ENCODE measurements around the gene NT5DC3. TPM values are rescaled to one million over a fixed set of nuclear protein-coding genes. Genes with fewer than 3 reads are reported as not detected.

The NT5DC3 gene
- total RNA-seq, 2 experiments from 2014 or later: 4.7 to 7.5 TPM

- no TSS peak for BruUV-seq (replicated peaks)
- Histone ChIP-seq H3K4me2 (ENCODE audit: low read length) (no peak overlapping the region), H3K9me2 (ENCODE audit: insufficient read depth, low read length) (no peaks in the 10 kb centered on the region), H3K4me3 (ENCODE audit: low read depth, low read length, poor library complexity, severe bottlenecking) (no peak overlapping the region), H3K36me3 (ENCODE audit: insufficient read depth, low read length) (no peaks in the 10 kb centered on the region), H3K79me2 (ENCODE audit: insufficient read depth, low read depth, low read length) (no peaks in the 10 kb centered on the region), H4K20me1 (ENCODE audit: insufficient read depth, low read length) (no peaks in the 10 kb centered on the region), H2AFZ (ENCODE audit: low read length) (no peak overlapping the region), H3K27ac (ENCODE audit: low read depth, low read length, poor library complexity, severe bottlenecking) (no peak overlapping the region), H3K9me3 (ENCODE audit: low read length) (no peaks in the 10 kb centered on the region), H3K4me1 (ENCODE audit: insufficient read depth, low read length, poor library complexity, severe bottlenecking) (no peaks in the 10 kb centered on the region)
- intact Hi-C loops (cut with micrococcal nuclease; ENCODE audit: unreplicated experiment): no loop called here
- CTCF ChIA-PET (ENCODE audit: unreplicated experiment): no interaction called here
- DNase-seq (ENCODE audit: low spot score): no peak
- no peak for TF ChIP-seq EZH2phosphoT487 (IDR thresholded peaks at IDR 0.05; ENCODE audit: borderline replicate concordance, low read depth, low read length)
- TF ChIP-seq CTCF (conservative IDR thresholded peaks at IDR 0.05; ENCODE audit: low read length): no peak
- POLR2A ChIA-PET: no interaction called here
These were observed 21.1 kb downstream of the NT5DC3 start for GRCh38 chr12:103819892-103820291.

DNA sequence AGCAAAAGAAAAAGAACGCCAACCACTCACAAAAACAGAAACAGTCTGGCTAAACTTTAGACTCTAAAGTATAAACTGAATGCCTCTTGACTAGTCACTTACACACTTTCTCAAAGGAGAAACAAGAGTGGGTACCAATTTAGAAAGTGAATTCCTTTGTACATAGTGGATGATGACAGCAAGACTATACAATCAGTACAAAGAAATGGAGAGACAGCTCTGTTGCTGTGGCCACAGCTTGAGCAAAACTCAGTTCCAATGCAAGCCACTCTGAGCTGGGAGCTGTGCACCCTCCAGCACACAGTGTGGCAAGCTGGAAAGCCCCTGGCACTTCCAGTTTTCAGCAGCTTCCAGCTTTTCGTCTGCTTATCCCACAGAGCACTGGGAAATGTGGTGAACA is 21.7 kb downstream of the NT5DC3 start:
- DNase-seq (ENCODE audit: low spot score): no peak
- intact Hi-C loops (cut with micrococcal nuclease; ENCODE audit: unreplicated experiment): no loop called here

DNA sequence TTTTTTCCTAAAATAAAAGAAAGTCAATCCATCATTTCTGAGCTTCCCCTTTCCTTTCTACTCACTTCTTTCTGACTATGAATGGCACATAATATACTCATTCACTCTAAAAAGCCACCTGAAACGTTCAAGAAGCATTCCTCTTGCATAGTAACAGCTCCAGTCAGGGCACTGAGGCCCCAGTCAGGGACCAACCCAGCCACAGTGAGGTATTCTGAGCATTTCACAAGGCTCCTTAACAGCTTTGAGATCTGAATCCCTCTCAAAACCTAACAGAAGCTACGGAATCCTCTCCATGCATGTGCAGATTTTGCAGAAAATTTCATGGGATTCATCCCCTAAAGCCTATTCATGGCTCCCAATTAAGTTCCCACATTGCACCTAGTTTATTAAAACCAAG is 23.2 kb downstream of the NT5DC3 start:
- H3K36me3 ChIP-seq (ENCODE audit: insufficient read depth, low read length): no peaks in the 10 kb centered on the region
- no peak overlapping the region for H3K4me3 ChIP-seq (ENCODE audit: low read depth, low read length, poor library complexity, severe bottlenecking)
- no peak for DNase-seq (ENCODE audit: low spot score)
- no peak overlapping the region for H3K4me2 ChIP-seq (ENCODE audit: low read length)
- TF ChIP-seq EZH2phosphoT487 (IDR thresholded peaks at IDR 0.05; ENCODE audit: borderline replicate concordance, low read depth, low read length): no peak
- TF ChIP-seq CTCF (conservative IDR thresholded peaks at IDR 0.05; ENCODE audit: low read length): no peak
- no peak overlapping the region for H3K27ac ChIP-seq (ENCODE audit: low read depth, low read length, poor library complexity, severe bottlenecking)
- H3K9me3 ChIP-seq (ENCODE audit: low read length): no peaks in the 10 kb centered on the region
- no TSS peak for BruUV-seq (replicated peaks)
- ChIA-PET POLR2A (interaction anchor here (0.7 kb wide), 1 partner anchor 30 kb away, joined by 4 read pairs; no protein-coding TSS in a partner anchor), CTCF (ENCODE audit: unreplicated experiment) (no interaction called here)
- intact Hi-C loops (cut with micrococcal nuclease; ENCODE audit: unreplicated experiment): no loop called here
- H3K9me2 ChIP-seq (ENCODE audit: insufficient read depth, low read length): no peaks in the 10 kb centered on the region
- H3K4me1 ChIP-seq (ENCODE audit: insufficient read depth, low read length, poor library complexity, severe bottlenecking): no peaks in the 10 kb centered on the region
- H3K79me2 ChIP-seq (ENCODE audit: insufficient read depth, low read depth, low read length): no peaks in the 10 kb centered on the region
- H4K20me1 ChIP-seq (ENCODE audit: insufficient read depth, low read length): no peaks in the 10 kb centered on the region
- no peak overlapping the region for H2AFZ ChIP-seq (ENCODE audit: low read length)

More for the DNA sequence above, 21.7 kb downstream of the NT5DC3 start:
- H3K27ac ChIP-seq (ENCODE audit: low read depth, low read length, poor library complexity, severe bottlenecking): no peak overlapping the region
- no peaks in the 10 kb centered on the region for H3K36me3 ChIP-seq (ENCODE audit: insufficient read depth, low read length)
- TF ChIP-seq EZH2phosphoT487 (IDR thresholded peaks at IDR 0.05; ENCODE audit: borderline replicate concordance, low read depth, low read length): no peak
- TF ChIP-seq CTCF (conservative IDR thresholded peaks at IDR 0.05; ENCODE audit: low read length): no peak
- no peak overlapping the region for H3K4me2 ChIP-seq (ENCODE audit: low read length)
- no peak overlapping the region for H3K4me3 ChIP-seq (ENCODE audit: low read depth, low read length, poor library complexity, severe bottlenecking)
- CTCF ChIA-PET (ENCODE audit: unreplicated experiment): no interaction called here
- no peaks in the 10 kb centered on the region for H3K9me2 ChIP-seq (ENCODE audit: insufficient read depth, low read length)
- H3K79me2 ChIP-seq (ENCODE audit: insufficient read depth, low read depth, low read length): no peaks in the 10 kb centered on the region
- no peaks in the 10 kb centered on the region for H4K20me1 ChIP-seq (ENCODE audit: insufficient read depth, low read length)
- BruUV-seq (replicated peaks): no TSS peak
- POLR2A ChIA-PET: no interaction called here
- no peaks in the 10 kb centered on the region for H3K4me1 ChIP-seq (ENCODE audit: insufficient read depth, low read length, poor library complexity, severe bottlenecking)
- no peak overlapping the region for H2AFZ ChIP-seq (ENCODE audit: low read length)
- no peaks in the 10 kb centered on the region for H3K9me3 ChIP-seq (ENCODE audit: low read length)

Measured in OCI-LY7 (cell line).